IMR-90 (cell line): ENCODE results near the gene FIGLA. TPM values are rescaled to one million over a fixed set of nuclear protein-coding genes. Genes with fewer than 3 reads are reported as not detected.

Experiments used
- ATAC-seq: fragments of 200-7000 bp; cut with Tn5 transposase; 2 replicates; pipeline ENCODE4 v1.9.1; 2020; ENCODE audit warnings: low read depth, mild to moderate bottlenecking, moderate library complexity
- BruUV-seq: library from RNA; stranded (reverse); fragments of 400-500 nt; replicated peaks from 2 replicates; lab custom pipeline; 2021; lab: Mats Ljungman, UMichigan
- CTCF ChIA-PET: fragments of 300-600 bp; formaldehyde crosslinking; extraction: SDS; loops from one replicate; lab custom pipeline; 2021; ENCODE audit warnings: antibody characterized with exemption; lab: Yijun Ruan, JAX
- POLR2A ChIA-PET: fragments of 300-600 bp; sonication (Branson Sonifier 250); formaldehyde crosslinking; loops from one replicate; lab custom pipeline; 2022; ENCODE audit warnings: antibody characterized with exemption; ENCODE audit not compliant: unreplicated experiment; lab: Charles Lee
- DNase-seq: peaks from one replicate; pipeline ENCODE4 v3.0.0; 2013
- H2AFZ ChIP-seq: replicated peaks from 2 replicates; pipeline ENCODE3; 2013; ENCODE audit warnings: low read length, mild to moderate bottlenecking; ENCODE audit not compliant: poor library complexity
- H2AK5ac ChIP-seq: 2 replicates; pipeline ENCODE4 v1.6.1; 2013; ENCODE audit warnings: low read depth, low read length, inconsistent platforms
- H2AK9ac ChIP-seq: replicated peaks from 2 replicates; pipeline ENCODE3; 2013; ENCODE audit warnings: mild to moderate bottlenecking, low read depth, low read length, moderate library complexity; ENCODE audit not compliant: poor library complexity
- H2BK120ac ChIP-seq: 2 replicates; pipeline ENCODE4 v1.6.1; 2013; ENCODE audit warnings: low read depth, low read length, inconsistent platforms
- H2BK15ac ChIP-seq: 3 replicates; pipeline ENCODE4 v1.6.1; 2013; ENCODE audit warnings: low read depth, low read length, inconsistent platforms
- H2BK20ac ChIP-seq: 2 replicates; pipeline ENCODE4 v1.6.1; 2013; ENCODE audit warnings: low read depth, mild to moderate bottlenecking, inconsistent platforms, low read length, moderate library complexity
- H2BK5ac ChIP-seq: 2 replicates; pipeline ENCODE4 v1.6.1; 2013; ENCODE audit warnings: mild to moderate bottlenecking, low read depth, low read length, inconsistent platforms; ENCODE audit not compliant: poor library complexity, severe bottlenecking
- H3K14ac ChIP-seq: replicated peaks from 2 replicates; pipeline ENCODE4 v1.6.1; 2013; ENCODE audit warnings: low read depth, low read length, inconsistent platforms
- H3K18ac ChIP-seq: 2 replicates; pipeline ENCODE4 v1.6.1; 2013; ENCODE audit warnings: low read depth, low read length, control low read depth
- H3K23ac ChIP-seq: 2 replicates; pipeline ENCODE4 v1.6.1; 2013; ENCODE audit warnings: low read depth, low read length, inconsistent platforms
- H3K27ac ChIP-seq: 2 replicates; pipeline ENCODE4 v1.5.1; 2013; ENCODE audit warnings: mild to moderate bottlenecking, control low read depth, low read length; ENCODE audit not compliant: insufficient read depth
- H3K27me3 ChIP-seq: 2 replicates; pipeline ENCODE4 v1.6.1; 2013; ENCODE audit warnings: low read length; ENCODE audit not compliant: control insufficient read depth, insufficient read depth
- H3K36me3 ChIP-seq: 2 replicates; pipeline ENCODE4 v1.6.1; 2013; ENCODE audit warnings: low read length, mixed read lengths; ENCODE audit not compliant: control insufficient read depth, insufficient read depth
- H3K4ac ChIP-seq: 2 replicates; pipeline ENCODE4 v1.6.1; 2013; ENCODE audit warnings: low read depth, low read length, inconsistent platforms
- H3K4me1 ChIP-seq: 2 replicates; pipeline ENCODE4 v1.6.1; 2013; ENCODE audit warnings: low read length, mixed read lengths; ENCODE audit not compliant: control insufficient read depth, insufficient read depth
- H3K4me2 ChIP-seq: 2 replicates; pipeline ENCODE4 v1.6.1; 2013; ENCODE audit warnings: low read depth, mild to moderate bottlenecking, control low read depth, low read length, moderate library complexity
- H3K4me3 ChIP-seq: 2 replicates; pipeline ENCODE4 v1.5.1; 2013; ENCODE audit warnings: low read depth, mild to moderate bottlenecking, control low read depth, low read length, moderate library complexity; ENCODE audit not compliant: insufficient read depth
- H3K56ac ChIP-seq: 2 replicates; pipeline ENCODE4 v1.6.1; 2013; ENCODE audit warnings: low read length, inconsistent platforms; ENCODE audit not compliant: insufficient read depth; ENCODE audit errors: extremely low read depth
- H3K79me1 ChIP-seq, 2 experiments: 2 replicates each; pipeline ENCODE4 v1.6.1; 2013; ENCODE audit warnings: low read length in 2 of 2, inconsistent platforms in 1 of 2, low read depth in 1 of 2
- H3K9ac ChIP-seq: 2 replicates; pipeline ENCODE4 v1.6.1; 2013; ENCODE audit warnings: low read depth, low read length, control low read depth
- H3K9me1 ChIP-seq: 2 replicates; pipeline ENCODE4 v1.6.1; 2013; ENCODE audit warnings: low read length, inconsistent platforms; ENCODE audit not compliant: insufficient read depth
- H3K9me3 ChIP-seq: 2 replicates; pipeline ENCODE4 v1.6.1; 2013; ENCODE audit warnings: low read length; ENCODE audit not compliant: control insufficient read depth, insufficient read depth
- H4K20me1 ChIP-seq: 2 replicates; pipeline ENCODE4 v1.6.1; 2013; ENCODE audit warnings: low read length, inconsistent platforms; ENCODE audit not compliant: insufficient read depth
- H4K5ac ChIP-seq: 2 replicates; pipeline ENCODE4 v1.6.1; 2013; ENCODE audit warnings: mild to moderate bottlenecking, low read depth, low read length, control low read depth
- H4K8ac ChIP-seq, 2 experiments: 2 replicates each; pipeline ENCODE4 v1.6.1; 2013; ENCODE audit warnings: low read depth in 2 of 2, low read length in 2 of 2, control low read depth in 1 of 2, inconsistent platforms in 1 of 2
- H4K91ac ChIP-seq: 2 replicates; pipeline ENCODE4 v1.6.1; 2013; ENCODE audit warnings: low read depth, low read length, inconsistent platforms; ENCODE audit not compliant: insufficient read depth
- BHLHE40 ChIP-seq: fragments of 150-350 bp; IDR thresholded peaks from 2 replicates; pipeline ENCODE4 v1.6.1; 2016; ENCODE audit warnings: mild to moderate bottlenecking, low read depth, low read length
- CEBPB ChIP-seq: IDR thresholded peaks from 2 replicates; pipeline ENCODE4 v1.6.1; 2012; ENCODE audit warnings: low read depth, low read length, improper control_type of control experiment
- CHD1 ChIP-seq: IDR thresholded peaks from 2 replicates; pipeline ENCODE4 v1.6.1; 2012; ENCODE audit warnings: low read depth, low read length, improper control_type of control experiment
- CTCF ChIP-seq: conservative IDR thresholded peaks from 2 replicates; pipeline ENCODE4 v1.5.1; 2012; ENCODE audit warnings: mild to moderate bottlenecking, low read depth, low read length, improper control_type of control experiment
- ELK1 ChIP-seq: fragments of 150-350 bp; IDR thresholded peaks from 2 replicates; pipeline ENCODE4 v1.6.1; 2016; ENCODE audit warnings: low read depth, mild to moderate bottlenecking, low read length, moderate library complexity, borderline replicate concordance
- FOS ChIP-seq: fragments of 150-350 bp; IDR thresholded peaks from 2 replicates; pipeline ENCODE4 v1.6.1; 2016; ENCODE audit warnings: low read depth, low read length
- MAFK ChIP-seq: IDR thresholded peaks from 2 replicates; pipeline ENCODE4 v1.6.1; 2012; ENCODE audit warnings: low read depth, low read length, improper control_type of control experiment
- MAZ ChIP-seq: IDR thresholded peaks from 2 replicates; pipeline ENCODE4 v1.6.1; 2012; ENCODE audit warnings: low read depth, mild to moderate bottlenecking, low read length, improper control_type of control experiment, moderate library complexity, borderline replicate concordance
- MXI1 ChIP-seq: IDR thresholded peaks from 2 replicates; pipeline ENCODE4 v1.6.1; 2012; ENCODE audit warnings: low read depth, mild to moderate bottlenecking, low read length, moderate library complexity, borderline replicate concordance
- NFE2L2 ChIP-seq: fragments of 150-350 bp; IDR thresholded peaks from 2 replicates; pipeline ENCODE4 v1.6.1; 2016; ENCODE audit warnings: low read depth, mild to moderate bottlenecking, low read length
- POLR2A ChIP-seq: IDR thresholded peaks from 2 replicates; pipeline ENCODE4 v1.6.1; 2012; ENCODE audit warnings: mild to moderate bottlenecking, low read depth, low read length
- RAD21 ChIP-seq: IDR thresholded peaks from 2 replicates; pipeline ENCODE4 v1.6.1; 2012; ENCODE audit warnings: low read length, improper control_type of control experiment
- RCOR1 ChIP-seq: IDR thresholded peaks from 2 replicates; pipeline ENCODE4 v1.6.1; 2012; ENCODE audit warnings: mild to moderate bottlenecking, low read length, improper control_type of control experiment; ENCODE audit not compliant: insufficient replicate concordance
- RFX5 ChIP-seq: IDR thresholded peaks from 2 replicates; pipeline ENCODE4 v1.8.0; 2012; ENCODE audit warnings: low read depth, mild to moderate bottlenecking, low read length, moderate library complexity
- SMC3 ChIP-seq: fragments of 150-350 bp; IDR thresholded peaks from 2 replicates; pipeline ENCODE4 v1.6.1; 2016; ENCODE audit warnings: low read depth, mild to moderate bottlenecking, antibody characterized with exemption, low read length, moderate library complexity
- USF2 ChIP-seq: fragments of 150-350 bp; IDR thresholded peaks from 2 replicates; pipeline ENCODE4 v1.6.1; 2017; ENCODE audit warnings: mild to moderate bottlenecking, antibody characterized with exemption, low read length, low read depth
- WGBS, 2 experiments: methylation state at CpG; one replicate each; pipeline versions ENCODE4 v1.1.5 to v1.1.7; 2013; ENCODE audit warnings: missing lambda C conversion rate in 2 of 2; ENCODE audit not compliant: insufficient read length in 1 of 2; ENCODE audit errors: extremely low coverage in 2 of 2; 5-methylcytosine and 5-hydroxymethylcytosine counted together
- dilution Hi-C: fragments of 300-500 bp; cut with HindIII; formaldehyde crosslinking; loops from one replicate; pipeline ENCODE4 v1.14.3; 2018; ENCODE audit warnings: low sequenced_read_pairs; ENCODE audit not compliant: unreplicated experiment
- in situ Hi-C: fragments of 300-500 bp; cut with MboI; formaldehyde crosslinking; loops from 3 replicates; pipeline ENCODE4 v1.14.3; 2019; ENCODE audit warnings: low sequenced_read_pairs, inconsistent platforms, mixed read lengths
- intact Hi-C: fragments of 100-400 bp; cut with micrococcal nuclease; formaldehyde crosslinking; loops from 2 replicates; pipeline ENCODE4 v1.10.0; 2022
- polyA plus RNA-seq, 3 experiments: library from polyadenylated mRNA; depleted of rRNA; stranded (reverse); fragments of >200 nt; gene quantifications; 2 replicates each; pipeline ENCODE4 v1.2.3, GENCODE V29; 2012; ENCODE audit warnings: low replicate concordance in 1 of 3
- total RNA-seq: library from RNA; depleted of rRNA; stranded (reverse); fragments of >200 nt; gene quantifications from 2 replicates; pipeline ENCODE4 v1.2.3, GENCODE V29; 2012

The FIGLA gene
- total and polyA plus RNA-seq, 2 of the 4 experiments (the other 2 are of a cell fraction) = not detected

- Histone ChIP-seq H2BK120ac (no peak overlapping the region), H3K4me1 (no peaks in the 10 kb centered on the region), H4K20me1 (no peaks in the 10 kb centered on the region), H4K5ac (no peak overlapping the region), H3K14ac (no peak overlapping the region), H2AFZ (no peak overlapping the region), H4K91ac (no peak overlapping the region), H3K9me1 (no peaks in the 10 kb centered on the region), H3K9me3 (no peaks in the 10 kb centered on the region), H3K4ac (no peak overlapping the region), H3K79me1 (no peaks in the 10 kb centered on the region), H3K4me2 (no peak overlapping the region), H3K27ac (no peak overlapping the region), H3K27me3 (peaks cover 23% of the 10 kb centered on the region), H3K56ac (no peak overlapping the region), H3K23ac (no peak overlapping the region), H2AK5ac (no peak overlapping the region), H2AK9ac (no peak overlapping the region), H2BK20ac (no peak overlapping the region), H2BK15ac (no peak overlapping the region), H3K9ac (no peak overlapping the region), H4K8ac (no peak overlapping the region), H3K36me3 (no peaks in the 10 kb centered on the region), H3K18ac (no peak overlapping the region), H3K4me3 (no peak overlapping the region), H2BK5ac (no peak overlapping the region)
- intact Hi-C loops (no loop called here), dilution Hi-C loops (no loop called here), in situ Hi-C loops (no loop called here)
- TF ChIP-seq SMC3 (no peak), MXI1 (no peak), RFX5 (no peak), RCOR1 (no peak), BHLHE40 (no peak), FOS (no peak), CTCF (no peak), ELK1 (no peak), POLR2A (no peak), USF2 (no peak), CHD1 (no peak), MAFK (no peak), RAD21 (no peak), MAZ (no peak), NFE2L2 (no peak), CEBPB (no peak)
- no peak for ATAC-seq
- no CpG with 5 or more reads among the region's 2 CpGs for WGBS, 2 experiments
- DNase-seq = no peak
- no TSS peak for BruUV-seq
- ChIA-PET CTCF (no interaction called here), POLR2A (no interaction called here)
Observed at GRCh38 chr2:70772486-70773155, 17.8 kb downstream of the FIGLA start.
